Endothelial cell of umbilical vein (primary cell): Measurements from ENCODE around the gene TNFRSF12A. TPM values are rescaled to one million over a fixed set of nuclear protein-coding genes. Genes with fewer than 3 reads are reported as not detected.

Source experiments
- BruUV-seq: library from RNA; stranded (reverse); fragments of 400-500 nt; replicated peaks from 2 replicates; lab custom pipeline; 2021; lab: Mats Ljungman, UMichigan
- CTCF ChIA-PET: fragments of 300-600, 350-600 bp; sonication (Branson Sonifier 250); formaldehyde crosslinking; loops from one replicate; lab custom pipeline; 2021; ENCODE audit warnings: antibody characterized with exemption, inconsistent platforms; lab: Charles Lee
- POLR2A ChIA-PET: fragments of 300-600, 350-600 bp; sonication (Branson Sonifier 250); formaldehyde crosslinking; loops from one replicate; lab custom pipeline; 2021; ENCODE audit warnings: antibody characterized with exemption, inconsistent platforms; lab: Charles Lee
- DNase-seq: peaks from one replicate; pipeline ENCODE4 v3.0.0-alpha.2; 2011; ENCODE audit warnings: low read depth, low spot score
- FAIRE-seq: peaks from 2 replicates; lab custom pipeline; 2011; peaks lifted over from hg19 to GRCh38; lab: Jason Lieb, UNC
- H2AFZ ChIP-seq: 2 replicates; pipeline ENCODE4 v1.6.0; 2012; ENCODE audit warnings: low read depth, low read length, control low read depth, inconsistent platforms
- H3K27ac ChIP-seq: 2 replicates; pipeline ENCODE4 v1.5.1; 2011; ENCODE audit warnings: low read depth, mild to moderate bottlenecking, control low read depth, low read length, moderate library complexity; ENCODE audit not compliant: insufficient read depth
- H3K27me3 ChIP-seq, 2 experiments: 2 replicates each; pipeline versions ENCODE4 v1.6.0 to v1.6.1; 2011; ENCODE audit warnings: low read length in 2 of 2, mixed read lengths in 1 of 2; ENCODE audit not compliant: control insufficient read depth in 2 of 2, insufficient read depth in 2 of 2
- H3K36me3 ChIP-seq, 2 experiments: 2 replicates in 1 of 2; 3 replicates in 1 of 2; pipeline ENCODE4 v1.5.1; 2011; ENCODE audit warnings: low read length in 2 of 2, mild to moderate bottlenecking in 1 of 2, moderate library complexity in 1 of 2; ENCODE audit not compliant: control insufficient read depth in 2 of 2, insufficient read depth in 2 of 2; ENCODE audit errors: extremely low read depth in 1 of 2
- H3K4me1 ChIP-seq: 3 replicates; pipeline ENCODE4 v1.5.1; 2011; ENCODE audit warnings: mild to moderate bottlenecking, low read length; ENCODE audit not compliant: control insufficient read depth, insufficient read depth; ENCODE audit errors: extremely low read depth
- H3K4me2 ChIP-seq: 2 replicates; pipeline ENCODE4 v1.6.1; 2011; ENCODE audit warnings: low read length, control low read depth, mixed read lengths; ENCODE audit not compliant: insufficient read depth
- H3K4me3 ChIP-seq, 3 experiments: fragments of 200-600 bp in 1 of 3; sonication (generic), shearing (Covaris generic) in 1 of 3; replicated peaks in 1 of 3; 2 replicates each; pipeline ENCODE4 v1.5.1; 2011 to 2016; ENCODE audit warnings: control low read depth in 3 of 3, low read length in 3 of 3, mild to moderate bottlenecking in 2 of 3, inconsistent platforms in 1 of 3, low read depth in 1 of 3, moderate library complexity in 1 of 3; ENCODE audit not compliant: insufficient read depth in 1 of 3
- H3K79me2 ChIP-seq: 2 replicates; pipeline ENCODE4 v1.6.0; 2012; ENCODE audit warnings: low read length, inconsistent platforms; ENCODE audit not compliant: control insufficient read depth, insufficient read depth
- H3K9ac ChIP-seq: replicated peaks from 2 replicates; pipeline ENCODE3; 2011; ENCODE audit warnings: low read length, control low read depth; ENCODE audit not compliant: insufficient read depth; ENCODE audit errors: extremely low read depth
- H3K9me1 ChIP-seq: replicated peaks from 3 replicates; pipeline ENCODE4 v1.6.0; 2011; ENCODE audit warnings: mild to moderate bottlenecking, low read length; ENCODE audit not compliant: control insufficient read depth, insufficient read depth; ENCODE audit errors: extremely low read depth
- H3K9me3 ChIP-seq: replicated peaks from 2 replicates; pipeline ENCODE4 v1.5.1; 2012; ENCODE audit warnings: low read length, inconsistent platforms; ENCODE audit not compliant: control insufficient read depth, insufficient read depth
- H4K20me1 ChIP-seq: replicated peaks from 2 replicates; pipeline ENCODE3; 2011; ENCODE audit warnings: mild to moderate bottlenecking, low read length; ENCODE audit not compliant: control insufficient read depth, insufficient read depth; ENCODE audit errors: extremely low read depth
- FOS ChIP-seq: IDR thresholded peaks from 2 replicates; pipeline ENCODE4 v1.6.1; 2011; ENCODE audit warnings: mild to moderate bottlenecking, low read length, moderate library complexity, borderline replicate concordance; ENCODE audit not compliant: insufficient read depth
- MYC ChIP-seq: IDR thresholded peaks from one replicate; pipeline ENCODE4 v1.6.1; 2011; ENCODE audit warnings: mild to moderate bottlenecking, low read depth, low read length
- POLR2A ChIP-seq: IDR thresholded peaks from 2 replicates; pipeline ENCODE4 v1.6.1; 2012; ENCODE audit warnings: low read depth, mild to moderate bottlenecking, control low read depth, low read length
- POLR2AphosphoS5 ChIP-seq: IDR thresholded peaks from 2 replicates; pipeline ENCODE4 v1.6.1; 2012; ENCODE audit warnings: low read depth, mild to moderate bottlenecking, control low read depth, low read length, moderate library complexity; ENCODE audit not compliant: insufficient read depth
- dilution Hi-C: fragments of 300-500 bp; cut with MboI; formaldehyde crosslinking; loops from one replicate; pipeline ENCODE4 v1.15.0; 2019; ENCODE audit warnings: low sequenced_read_pairs; ENCODE audit not compliant: extremely low pct_ligation_motif_present
- intact Hi-C: fragments of 100-400 bp; cut with micrococcal nuclease; formaldehyde crosslinking; loops from one replicate; pipeline ENCODE4 v1.10.0; 2022
- polyA plus RNA-seq, 4 experiments: library from polyadenylated mRNA; depleted of rRNA in 3 of 4; stranded (reverse) in 3 of 4; unstranded in 1 of 4; fragments of >200 nt; gene quantifications; 2 replicates each; pipeline versions ENCODE4 v1.2.1 to v1.2.3, GENCODE V29; 2011 to 2012; ENCODE audit warnings: missing spikeins in 1 of 4
- total RNA-seq: library from RNA; stranded (reverse); gene quantifications from 2 replicates; pipeline ENCODE4 v1.2.3, GENCODE V29; 2021
- TF ChIP-seq, protein P1 (sequence below), 2 donors: IDR thresholded peaks; 1 replicate in 1 of 2; 2 replicates in 1 of 2; pipeline ENCODE4 v1.5.1; 2011; ENCODE audit warnings: low read length in 2 of 2, mild to moderate bottlenecking in 2 of 2, moderate library complexity in 2 of 2, control low read depth in 1 of 2, inconsistent platforms in 1 of 2, low read depth in 1 of 2; ENCODE audit not compliant: insufficient read depth in 1 of 2; ENCODE audit errors: extremely low read depth in 1 of 2

TNFRSF12A gene
- total and polyA plus RNA-seq, 2 donors (not counting 3 experiments of a cell fraction or from before 2014, with no cell fraction given): 162 to 187 TPM

DNA sequence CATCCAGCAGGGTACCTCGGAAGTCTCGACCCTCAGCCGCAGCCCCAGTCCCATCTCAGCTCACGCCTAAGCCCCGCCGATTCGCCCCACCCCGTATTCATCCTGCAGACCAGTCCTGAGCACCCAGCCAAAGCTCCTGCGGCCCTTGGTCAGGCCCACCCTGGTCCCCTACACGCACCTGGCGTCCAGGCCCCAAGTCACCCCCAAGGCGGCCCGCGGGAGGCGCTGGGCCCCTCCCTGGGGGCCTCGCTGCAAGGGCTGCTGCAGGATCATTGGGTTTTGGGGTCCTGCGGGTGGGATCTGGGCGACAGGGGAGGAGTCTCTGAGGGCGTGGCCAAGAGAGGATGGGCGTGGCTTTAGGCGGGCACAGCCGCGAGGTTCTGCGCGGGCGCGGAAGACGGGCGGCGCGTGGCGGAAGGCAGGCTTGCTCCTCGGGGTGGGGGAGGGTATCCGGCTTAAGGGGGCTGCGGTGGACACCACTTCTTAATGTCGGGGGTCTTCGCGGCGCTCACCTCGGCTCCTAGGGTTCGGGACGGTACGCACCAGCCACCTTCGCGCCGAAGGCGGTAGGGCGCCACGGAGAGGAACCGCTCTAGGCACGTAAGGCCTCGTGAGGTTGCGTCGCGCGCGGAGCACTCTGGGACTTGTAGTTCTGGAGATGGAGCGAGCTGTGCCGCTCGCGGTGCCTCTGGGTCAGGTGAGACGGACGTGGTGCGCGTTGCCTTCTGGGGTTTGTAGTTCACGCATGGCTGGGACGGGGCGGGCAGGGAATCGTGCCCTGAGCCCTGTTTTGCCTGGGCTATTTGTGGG is 3.7 kb downstream of the TNFRSF12A start, which contains the start of the genes HCFC1R1 and THOC6:
HCFC1R1 (minus strand) TSS at position 274 of the 810 bp plus-strand sequence; CDS start at position 273, 1 bp downstream.
THOC6 (plus strand) TSS at position 367 of the 810 bp plus-strand sequence; CDS start at position 659, 292 bp downstream.
- ChIA-PET CTCF (interaction anchor here (1.4 to 6.1 kb wide), 3 partner anchors 7 to 78 kb away, joined by 4 to 52 read pairs (median 9); no protein-coding TSS in a partner anchor), POLR2A (interaction anchor here (0.7 kb wide), 2 partner anchors 19 to 272 kb away, joined by 4 read pairs; no protein-coding TSS in a partner anchor)
- H3K4me2 ChIP-seq: peak within 1 kb of the TSS; percentile 83
- peak within 1 kb of the TSS; percentile 90 for H3K9ac ChIP-seq
- peaks cover 18% of the 10 kb centered on the region for H3K4me1 ChIP-seq
- peak within 1 kb of the TSS; percentile 98 for H3K27ac ChIP-seq
- H3K9me1 ChIP-seq: no peaks in the 10 kb centered on the region
- H2AFZ ChIP-seq: no peak within 1 kb of the TSS
- H3K79me2 ChIP-seq: peaks cover 2% of the 10 kb centered on the region
- peaks cover 0 to 9% of the 10 kb centered on the region in 2 experiments for H3K36me3 ChIP-seq
- no TSS peak for BruUV-seq
- H4K20me1 ChIP-seq: no peaks in the 10 kb centered on the region
- TF ChIP-seq MYC: peak; percentile 36
- TF ChIP-seq POLR2AphosphoS5: peak; percentile 97
- peak; percentile 62 for TF ChIP-seq POLR2A
- TF ChIP-seq, protein P1, sequence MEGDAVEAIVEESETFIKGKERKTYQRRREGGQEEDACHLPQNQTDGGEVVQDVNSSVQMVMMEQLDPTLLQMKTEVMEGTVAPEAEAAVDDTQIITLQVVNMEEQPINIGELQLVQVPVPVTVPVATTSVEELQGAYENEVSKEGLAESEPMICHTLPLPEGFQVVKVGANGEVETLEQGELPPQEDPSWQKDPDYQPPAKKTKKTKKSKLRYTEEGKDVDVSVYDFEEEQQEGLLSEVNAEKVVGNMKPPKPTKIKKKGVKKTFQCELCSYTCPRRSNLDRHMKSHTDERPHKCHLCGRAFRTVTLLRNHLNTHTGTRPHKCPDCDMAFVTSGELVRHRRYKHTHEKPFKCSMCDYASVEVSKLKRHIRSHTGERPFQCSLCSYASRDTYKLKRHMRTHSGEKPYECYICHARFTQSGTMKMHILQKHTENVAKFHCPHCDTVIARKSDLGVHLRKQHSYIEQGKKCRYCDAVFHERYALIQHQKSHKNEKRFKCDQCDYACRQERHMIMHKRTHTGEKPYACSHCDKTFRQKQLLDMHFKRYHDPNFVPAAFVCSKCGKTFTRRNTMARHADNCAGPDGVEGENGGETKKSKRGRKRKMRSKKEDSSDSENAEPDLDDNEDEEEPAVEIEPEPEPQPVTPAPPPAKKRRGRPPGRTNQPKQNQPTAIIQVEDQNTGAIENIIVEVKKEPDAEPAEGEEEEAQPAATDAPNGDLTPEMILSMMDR (IDR thresholded peaks at IDR 0.05; ENCODE audit: extremely low read depth in 1 of 2, insufficient read depth in 1 of 2, low read depth in 1 of 2, low read length in 2 of 2): no peak
- TF ChIP-seq FOS: no peak
- FAIRE-seq: peak; percentile 97
- H3K4me3 ChIP-seq: peak within 1 kb of the TSS; percentile 0 to 61 (median 53)
- no peaks in the 10 kb centered on the region for H3K9me3 ChIP-seq
- dilution Hi-C loops: no loop called here
- DNase-seq: peak; percentile 98
- intact Hi-C loops: no loop called here
- H3K27me3 ChIP-seq: peaks cover under 1 to 2% of the 10 kb centered on the region in 2 experiments
